Activated T-helper 1 cell treated with Interleukin-2 at 50 U/mL for 16 hours (primary cell): ENCODE results near the gene TBC1D1.

ENCODE experiments used
- DNase-seq: peaks from one replicate; pipeline ENCODE4 v3.0.0-alpha.2; 2020; ENCODE audit warnings: low read depth

TBC1D1 gene

DNA sequence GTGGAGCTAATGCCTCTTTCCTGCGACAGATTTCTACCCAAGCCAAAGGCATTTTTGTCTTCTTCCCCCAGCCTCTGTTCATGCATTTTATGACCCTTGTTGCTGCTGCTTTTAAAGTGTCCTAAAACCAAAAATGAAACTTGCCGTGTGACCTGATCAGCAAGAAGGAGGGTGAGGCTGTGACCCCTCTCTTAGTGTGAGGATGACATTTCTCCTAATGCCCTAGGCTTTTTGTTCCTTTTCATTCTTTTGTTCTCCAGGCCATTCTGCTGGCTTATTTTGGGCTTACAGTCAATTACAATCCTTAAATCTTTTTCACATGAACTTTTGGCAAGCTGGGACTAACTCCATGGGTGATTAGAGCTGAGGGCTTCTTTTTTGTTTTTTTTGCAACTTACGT lies 103.7 kb downstream of the TBC1D1 start:
- no peak for DNase-seq

GRCh38 chr4:37995299-37995821 lies 104.5 kb downstream of the TBC1D1 start:
- DNase-seq: no peak

- no peak for DNase-seq
These were observed 105.3 kb downstream of the TBC1D1 start for GRCh38 chr4:37995981-37996775.

DNA sequence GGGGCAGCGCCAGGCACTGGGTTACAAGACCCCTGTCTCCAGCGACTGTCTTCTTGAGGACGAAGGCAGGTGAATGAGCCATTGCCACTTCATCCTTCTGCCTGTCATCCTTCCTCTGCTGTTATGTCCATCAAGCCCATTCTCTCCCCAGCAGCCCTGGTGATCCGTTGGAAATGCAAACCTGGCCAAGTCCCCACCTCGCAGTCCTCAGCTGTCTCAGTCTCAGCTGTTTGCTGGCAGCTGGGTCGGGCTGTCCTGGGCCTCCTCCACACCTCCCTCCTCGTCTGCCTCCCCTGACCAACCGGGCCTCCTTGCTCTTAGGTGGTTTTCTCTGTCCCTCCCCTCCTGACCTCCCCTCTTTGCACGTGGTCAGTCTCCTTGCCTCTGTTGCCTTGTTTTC lies 107.3 kb downstream of the TBC1D1 start:
- no peak for DNase-seq

DNA sequence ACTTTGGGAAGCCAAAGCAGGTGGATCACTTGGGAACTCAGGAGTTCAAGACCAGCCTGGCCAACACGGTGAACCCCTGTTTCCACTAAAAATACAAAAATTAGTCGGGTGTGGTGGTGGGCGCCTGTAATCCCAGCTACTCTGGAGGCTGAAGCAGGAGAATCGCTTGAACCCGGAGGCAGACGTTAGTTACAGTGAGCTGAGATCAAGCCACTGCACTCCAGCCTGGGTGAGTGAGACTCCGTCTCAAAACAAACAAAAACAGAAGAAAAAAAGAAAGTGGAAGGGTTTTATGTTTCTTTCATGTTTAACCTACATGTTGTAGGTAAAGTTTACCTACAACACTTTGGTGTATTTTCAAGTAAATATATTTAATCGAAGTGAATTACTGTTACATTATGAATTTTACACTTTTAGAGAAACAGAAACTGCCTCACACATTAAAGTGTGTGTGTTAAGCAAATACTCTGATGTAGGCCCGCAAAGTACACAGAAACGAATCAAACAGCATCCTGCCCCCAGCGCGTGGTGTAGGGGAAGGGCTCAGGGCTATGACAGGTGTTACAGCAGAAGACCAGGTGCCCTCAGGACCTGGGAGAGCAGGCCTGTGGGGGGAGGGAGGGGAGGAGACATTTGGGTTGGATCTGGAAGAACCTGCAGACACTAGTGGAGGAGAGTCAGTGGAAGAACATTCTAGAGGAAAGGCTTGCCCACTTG lies 108.3 kb downstream of the TBC1D1 start:
- no peak for DNase-seq

DNA sequence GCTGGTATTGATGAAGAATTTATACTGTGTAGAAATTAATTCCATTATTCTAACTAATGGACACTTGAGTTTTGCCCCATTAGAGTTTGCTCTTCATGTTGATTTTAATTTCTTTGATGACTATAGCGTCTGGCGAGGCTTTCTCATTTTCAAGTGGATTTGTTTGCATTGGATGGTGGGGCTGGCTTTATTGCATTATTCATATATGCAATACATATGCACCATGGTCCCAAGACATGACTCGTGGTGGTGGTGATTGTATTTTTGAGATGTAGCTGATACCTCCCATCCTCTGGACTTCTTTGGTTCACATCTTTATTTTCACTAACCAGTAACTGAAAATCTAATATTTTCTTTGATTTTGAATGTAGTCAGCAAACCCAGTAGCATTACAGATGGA lies 109.1 kb downstream of the TBC1D1 start:
- no peak for DNase-seq

DNA sequence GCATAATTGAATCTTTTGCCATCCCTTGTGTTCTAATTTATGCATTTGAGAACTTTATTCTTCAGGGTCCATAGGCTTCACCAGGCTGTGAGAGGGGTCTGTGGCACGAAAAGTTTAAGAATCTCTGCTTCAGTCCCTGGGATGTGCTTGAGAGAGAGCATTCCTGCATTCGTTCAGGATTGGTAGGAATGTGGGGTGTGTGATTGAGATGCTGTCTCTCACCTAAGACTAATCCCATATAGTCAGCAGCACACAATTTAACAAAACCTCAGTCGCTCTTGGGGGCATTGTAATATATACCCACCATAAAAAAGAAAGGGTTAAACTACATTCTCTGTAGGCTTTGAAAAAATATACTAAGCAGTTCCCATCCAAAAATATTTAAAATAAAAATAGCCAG lies 111.0 kb downstream of the TBC1D1 start:
- no peak for DNase-seq

GRCh38 chr4:38002451-38003071 lies 111.7 kb downstream of the TBC1D1 start:
- DNase-seq: no peak

- no peak for DNase-seq
These were observed 112.2 kb downstream of the TBC1D1 start for GRCh38 chr4:38003102-38003501.

- no peak for DNase-seq
These were observed 112.7 kb downstream of the TBC1D1 start for GRCh38 chr4:38003628-38004027.

GRCh38 chr4:38004062-38004461 lies 113.2 kb downstream of the TBC1D1 start:
- DNase-seq: no peak

GRCh38 chr4:38004887-38005286 lies 114.0 kb downstream of the TBC1D1 start:
- no peak for DNase-seq

DNA sequence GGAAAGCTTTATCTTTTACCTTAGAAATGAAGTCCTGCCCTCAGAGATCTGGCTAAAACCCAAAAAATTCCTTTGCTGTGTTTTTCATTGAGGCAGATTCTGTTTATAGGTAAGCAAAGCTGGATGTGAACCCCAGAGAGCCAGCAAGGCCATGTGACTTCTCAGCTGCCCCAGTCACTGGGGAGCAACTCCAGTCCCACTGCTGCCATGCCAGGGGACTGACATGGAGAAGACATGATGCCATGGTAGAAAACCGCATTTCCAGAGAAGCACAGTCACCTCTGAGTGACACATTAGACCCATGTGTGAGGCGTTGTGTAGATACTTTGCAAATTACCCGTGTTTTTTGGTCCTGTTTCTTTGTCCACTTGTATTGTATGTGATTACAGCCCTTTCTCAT lies 114.8 kb downstream of the TBC1D1 start:
- no peak for DNase-seq

DNA sequence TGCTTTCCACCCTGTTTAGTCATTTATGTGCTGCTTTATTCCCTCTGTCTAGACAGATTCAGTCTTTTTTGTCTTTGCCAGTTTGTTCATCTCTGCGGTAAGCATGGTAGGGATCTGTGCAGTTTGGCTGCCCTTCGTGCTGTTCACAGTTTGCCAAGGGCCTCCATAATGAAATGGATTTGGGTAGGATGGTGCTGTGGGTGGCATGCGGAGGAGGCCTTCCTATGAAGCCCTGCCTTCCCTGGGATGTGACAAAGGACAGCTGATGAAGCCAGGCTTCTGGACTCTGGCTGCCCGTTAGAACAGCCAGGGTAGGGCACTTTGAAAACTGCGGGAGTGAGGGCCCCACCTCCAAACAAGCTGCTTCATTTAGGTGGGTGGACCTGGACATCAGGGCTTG lies 116.8 kb downstream of the TBC1D1 start:
- DNase-seq: no peak

DNA sequence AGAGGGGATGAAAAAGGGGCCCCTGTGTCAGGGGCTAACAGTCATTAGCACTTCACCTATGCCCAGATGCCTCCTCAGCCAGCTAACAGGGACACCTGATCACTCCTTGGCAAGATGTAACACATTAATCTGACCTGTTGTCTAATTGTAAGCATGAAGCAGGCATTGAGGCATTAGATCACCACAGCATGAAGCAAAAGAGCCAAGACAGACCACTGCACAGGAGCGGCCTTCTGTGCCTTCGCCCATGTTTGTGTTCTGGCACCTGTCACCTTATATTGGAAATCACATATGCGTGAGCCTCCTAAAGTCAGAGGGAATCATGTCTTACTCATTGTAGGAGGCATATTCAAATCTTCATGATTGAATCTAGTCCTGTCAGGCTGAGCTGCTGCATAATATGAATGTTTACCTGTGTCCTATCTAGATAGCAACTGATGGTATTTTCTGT lies 117.7 kb downstream of the TBC1D1 start:
- DNase-seq: no peak

DNA sequence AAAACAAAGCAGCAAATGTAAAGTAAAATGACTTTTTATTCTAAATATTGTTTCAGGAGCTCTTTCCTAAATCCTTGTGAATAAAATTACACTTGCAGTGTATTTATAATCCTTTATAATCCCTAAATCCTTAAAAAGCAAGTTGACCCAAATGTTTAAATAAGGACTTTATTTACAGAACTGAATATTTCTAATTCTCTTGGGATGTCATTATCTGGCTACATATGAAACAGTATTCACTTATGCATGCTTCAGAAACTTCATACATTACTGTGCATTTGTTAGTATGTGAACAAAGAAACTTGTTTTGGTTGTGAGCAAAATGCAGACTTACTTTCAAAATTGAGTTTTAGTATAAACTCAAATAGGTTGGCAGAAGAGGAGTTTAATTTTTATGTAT lies 118.5 kb downstream of the TBC1D1 start:
- DNase-seq: no peak

GRCh38 chr4:38009949-38010348 lies 119.1 kb downstream of the TBC1D1 start:
- no peak for DNase-seq

DNA sequence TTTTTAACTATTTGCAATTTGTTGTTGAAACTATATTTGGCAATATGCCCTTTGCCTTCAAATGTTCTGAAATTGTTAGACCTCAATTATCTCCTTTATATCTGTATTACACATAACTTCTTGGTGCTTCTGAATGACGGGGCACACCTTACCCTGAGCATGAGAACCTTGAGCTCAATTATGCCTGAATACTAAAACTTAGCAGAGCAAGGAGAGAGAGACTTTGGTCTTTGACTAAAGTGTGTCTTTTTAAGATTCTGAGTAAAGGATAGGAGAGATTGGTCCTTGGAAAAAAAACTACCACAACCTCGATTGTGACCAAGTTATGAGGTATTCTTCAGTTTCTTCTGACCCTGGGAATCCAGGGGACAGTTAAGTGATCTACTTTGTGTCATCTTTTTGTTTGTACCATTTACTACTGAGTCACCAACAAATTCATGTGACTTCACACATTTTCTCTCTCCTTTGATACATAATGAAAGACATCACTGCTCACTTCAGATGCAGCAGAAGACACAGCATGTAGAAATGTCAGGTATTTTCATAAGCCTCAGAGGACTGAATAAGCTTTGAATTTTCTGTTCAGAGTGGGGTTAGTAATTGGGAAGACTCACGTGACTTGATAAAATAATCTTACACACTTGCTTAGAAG lies 120.8 kb downstream of the TBC1D1 start:
- DNase-seq: no peak

GRCh38 chr4:38013461-38014366 lies 122.8 kb downstream of the TBC1D1 start:
- DNase-seq: no peak

DNA sequence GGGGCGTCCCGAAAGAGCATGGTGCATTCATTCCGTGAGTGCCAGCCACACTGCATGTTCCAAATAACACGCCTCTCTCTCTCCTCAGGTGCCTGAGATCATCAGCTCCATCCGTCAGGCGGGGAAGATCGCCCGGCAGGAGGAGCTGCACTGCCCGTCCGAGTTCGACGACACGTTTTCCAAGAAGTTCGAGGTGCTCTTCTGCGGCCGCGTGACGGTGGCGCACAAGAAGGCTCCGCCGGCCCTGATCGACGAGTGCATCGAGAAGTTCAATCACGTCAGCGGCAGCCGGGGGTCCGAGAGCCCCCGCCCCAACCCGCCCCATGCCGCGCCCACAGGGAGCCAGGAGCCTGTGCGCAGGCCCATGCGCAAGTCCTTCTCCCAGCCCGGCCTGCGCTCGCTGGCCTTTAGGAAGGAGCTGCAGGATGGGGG lies 123.6 kb downstream of the TBC1D1 start:
- no peak for DNase-seq

GRCh38 chr4:38015886-38016515 lies 125.1 kb downstream of the TBC1D1 start:
- DNase-seq: no peak
